CD4-positive, CD25-positive, alpha-beta regulatory T cell (primary cell): ENCODE results near the gene RPE. TPM values are rescaled to one million over a fixed set of nuclear protein-coding genes. Genes with fewer than 3 reads are reported as not detected.

Source experiments
- ATAC-seq, 2 donors: fragments of 150-1000 bp; cut with Tn5 transposase; one replicate each; pipeline ENCODE4 v1.10.0; 2021; ENCODE audit warnings: low read depth in 2 of 2, moderate number of reproducible peaks in 2 of 2, moderate library complexity in 1 of 2
- DNase-seq, 3 donors: peaks; one replicate each; pipeline versions ENCODE4 v3.0.0 to v3.0.0-alpha.2; 2012 to 2022; ENCODE audit warnings: mixed read lengths in 1 of 3
- H3K27ac ChIP-seq: one replicate; pipeline ENCODE4 v1.7.0; 2013; ENCODE audit warnings: mild to moderate bottlenecking, low read length; ENCODE audit not compliant: insufficient read depth, poor library complexity, severe bottlenecking
- H3K27me3 ChIP-seq: one replicate; pipeline ENCODE4 v1.7.0; 2013; ENCODE audit warnings: low read length; ENCODE audit not compliant: control insufficient read depth, insufficient read depth
- H3K36me3 ChIP-seq: one replicate; pipeline ENCODE4 v1.7.0; 2013; ENCODE audit warnings: mild to moderate bottlenecking, low read length, moderate library complexity; ENCODE audit not compliant: control insufficient read depth, insufficient read depth
- H3K4me1 ChIP-seq: 2 replicates; pipeline ENCODE4 v1.7.0; 2013; ENCODE audit warnings: mild to moderate bottlenecking, low read length; ENCODE audit not compliant: insufficient read depth, control insufficient read depth, poor library complexity, severe bottlenecking
- H3K4me3 ChIP-seq: one replicate; pipeline ENCODE4 v1.7.0; 2013; ENCODE audit warnings: low read depth, mild to moderate bottlenecking, low read length, moderate library complexity
- H3K9me3 ChIP-seq, 2 experiments: 1 replicate in 1 of 2; 2 replicates in 1 of 2; pipeline ENCODE4 v1.7.0; 2013; ENCODE audit warnings: low read length in 2 of 2, mild to moderate bottlenecking in 1 of 2, moderate library complexity in 1 of 2; ENCODE audit not compliant: control insufficient read depth in 2 of 2
- H3K27ac Mint-ChIP-seq, 3 donors: one replicate each; pipeline ENCODE4 v1.8.0; 2020 to 2022; ENCODE audit warnings: mild to moderate bottlenecking in 3 of 3, mixed read lengths in 3 of 3, moderate library complexity in 2 of 3
- H3K27me3 Mint-ChIP-seq: one replicate; pipeline ENCODE4 v1.8.0; 2022; ENCODE audit warnings: mild to moderate bottlenecking, mixed read lengths
- H3K36me3 Mint-ChIP-seq: one replicate; pipeline ENCODE4 v1.8.0; 2020; ENCODE audit warnings: mixed read lengths
- H3K4me1 Mint-ChIP-seq, 4 donors: one replicate each; pipeline ENCODE4 v1.8.0; 2020 to 2022; ENCODE audit warnings: mixed read lengths in 4 of 4, mild to moderate bottlenecking in 1 of 4
- H3K4me3 Mint-ChIP-seq, 4 donors: one replicate each; pipeline ENCODE4 v1.8.0; 2020 to 2022; ENCODE audit warnings: mild to moderate bottlenecking in 4 of 4, mixed read lengths in 4 of 4, moderate library complexity in 3 of 4
- H3K9me3 Mint-ChIP-seq, 7 donors: one replicate each; pipeline ENCODE4 v1.8.0; 2020 to 2022; ENCODE audit warnings: mixed read lengths in 7 of 7, mild to moderate bottlenecking in 3 of 7, moderate library complexity in 2 of 7
- polyA plus RNA-seq, 4 donors: library from polyadenylated mRNA; unstranded; fragments of 300-500 nt; fragmentation: Illumina TruSeq; gene quantifications; one replicate each; pipeline ENCODE4 v1.2.3, GENCODE V29; 2021
- total RNA-seq: library from RNA; stranded (reverse); gene quantifications from one replicate; pipeline ENCODE4 v1.2.3, GENCODE V29; 2022

RPE gene
- total and polyA plus RNA-seq, 5 donors from 2014 or later: 17.9 to 25.0 (median 21.3) TPM

GRCh38 chr2:209970271-209970670 lies 32.2 kb upstream of the RPE start:
- no peaks in the 10 kb centered on the region for H3K9me3 ChIP-seq
- no peaks in the 10 kb centered on the region for H3K36me3 ChIP-seq
- H3K4me1 ChIP-seq: no peaks in the 10 kb centered on the region
- H3K4me3 ChIP-seq: no peak overlapping the region
- DNase-seq (no peak), ATAC-seq (no peak)
- Mint-ChIP-seq H3K27ac (no peak overlapping the region), H3K9me3 (no peaks in the 10 kb centered on the region), H3K36me3 (no peaks in the 10 kb centered on the region), H3K4me1 (no peaks in the 10 kb centered on the region), H3K4me3 (no peak overlapping the region), H3K27me3 (peaks cover 15% of the 10 kb centered on the region)
- no peak overlapping the region for H3K27ac ChIP-seq
- H3K27me3 ChIP-seq: peaks cover 9% of the 10 kb centered on the region

GRCh38 chr2:209970711-209971110 lies 31.7 kb upstream of the RPE start:
- no peaks in the 10 kb centered on the region for H3K9me3 ChIP-seq
- Mint-ChIP-seq H3K27ac (no peak overlapping the region), H3K4me3 (no peak overlapping the region)

GRCh38 chr2:209973328-209973727 lies 29.1 kb upstream of the RPE start:
- H3K4me3 Mint-ChIP-seq: no peak overlapping the region
- H3K4me1 Mint-ChIP-seq: no peaks in the 10 kb centered on the region
- no peak overlapping the region for H3K27ac ChIP-seq
- H3K9me3 Mint-ChIP-seq: no peaks in the 10 kb centered on the region
- H3K27me3 ChIP-seq: peaks cover 9% of the 10 kb centered on the region
- H3K9me3 ChIP-seq: no peaks in the 10 kb centered on the region
- DNase-seq: no peak
- no peaks in the 10 kb centered on the region for H3K36me3 ChIP-seq
- no peaks in the 10 kb centered on the region for H3K36me3 Mint-ChIP-seq
- no peak overlapping the region for H3K27ac Mint-ChIP-seq
- no peak overlapping the region for H3K4me3 ChIP-seq
- H3K27me3 Mint-ChIP-seq: peaks cover 23% of the 10 kb centered on the region
- ATAC-seq: no peak
- no peaks in the 10 kb centered on the region for H3K4me1 ChIP-seq

More at GRCh38 chr2:209970711-209971110, 31.7 kb upstream of the RPE start:
- Histone ChIP-seq H3K27me3 (peaks cover 9% of the 10 kb centered on the region), H3K27ac (no peak overlapping the region), H3K4me1 (no peaks in the 10 kb centered on the region), H3K36me3 (no peaks in the 10 kb centered on the region), H3K4me3 (no peak overlapping the region)
- Mint-ChIP-seq H3K27me3 (peaks cover 14% of the 10 kb centered on the region), H3K4me1 (no peaks in the 10 kb centered on the region), H3K9me3 (no peaks in the 10 kb centered on the region), H3K36me3 (no peaks in the 10 kb centered on the region)
- DNase-seq (no peak), ATAC-seq (no peak)

GRCh38 chr2:209974576-209974975 lies 27.9 kb upstream of the RPE start:
- Mint-ChIP-seq H3K4me3 (no peak overlapping the region), H3K9me3 (no peaks in the 10 kb centered on the region), H3K27ac (no peak overlapping the region), H3K4me1 (no peaks in the 10 kb centered on the region), H3K27me3 (peaks cover 16% of the 10 kb centered on the region), H3K36me3 (no peaks in the 10 kb centered on the region)
- Histone ChIP-seq H3K9me3 (no peaks in the 10 kb centered on the region), H3K27ac (no peak overlapping the region), H3K4me1 (no peaks in the 10 kb centered on the region), H3K27me3 (peaks cover 11% of the 10 kb centered on the region), H3K36me3 (no peaks in the 10 kb centered on the region), H3K4me3 (no peak overlapping the region)
- ATAC-seq (no peak), DNase-seq (no peak)

GRCh38 chr2:209976698-209977385 lies 25.6 kb upstream of the RPE start:
- H3K27ac ChIP-seq: no peak overlapping the region
- Mint-ChIP-seq H3K4me1 (no peaks in the 10 kb centered on the region), H3K4me3 (no peak overlapping the region), H3K27ac (no peak overlapping the region), H3K27me3 (peaks cover 29% of the 10 kb centered on the region), H3K9me3 (no peaks in the 10 kb centered on the region), H3K36me3 (no peaks in the 10 kb centered on the region)
- no peaks in the 10 kb centered on the region for H3K36me3 ChIP-seq
- H3K27me3 ChIP-seq: peaks cover 10% of the 10 kb centered on the region
- no peaks in the 10 kb centered on the region for H3K4me1 ChIP-seq
- DNase-seq (no peak), ATAC-seq (no peak)
- H3K4me3 ChIP-seq: no peak overlapping the region
- H3K9me3 ChIP-seq: no peaks in the 10 kb centered on the region

- Mint-ChIP-seq H3K4me3 (no peak overlapping the region), H3K9me3 (no peaks in the 10 kb centered on the region), H3K4me1 (no peaks in the 10 kb centered on the region), H3K36me3 (no peaks in the 10 kb centered on the region), H3K27ac (no peak overlapping the region), H3K27me3 (peaks cover 32% of the 10 kb centered on the region)
- H3K4me1 ChIP-seq: no peaks in the 10 kb centered on the region
- H3K27me3 ChIP-seq: peaks cover 10% of the 10 kb centered on the region
- no peaks in the 10 kb centered on the region for H3K9me3 ChIP-seq
- H3K36me3 ChIP-seq: no peaks in the 10 kb centered on the region
- H3K27ac ChIP-seq: no peak overlapping the region
- ATAC-seq: no peak
- H3K4me3 ChIP-seq: no peak overlapping the region
- DNase-seq: peak in 2 of 3 donors; percentile 51 to 56
Measured at GRCh38 chr2:209977386-209978239, 24.8 kb upstream of the RPE start.

GRCh38 chr2:209984291-209984690 lies 18.1 kb upstream of the RPE start:
- H3K4me1 ChIP-seq: no peaks in the 10 kb centered on the region
- no peak overlapping the region for H3K27ac ChIP-seq
- Mint-ChIP-seq H3K27ac (no peak overlapping the region), H3K36me3 (no peaks in the 10 kb centered on the region), H3K4me1 (no peaks in the 10 kb centered on the region), H3K9me3 (no peaks in the 10 kb centered on the region), H3K4me3 (no peak overlapping the region), H3K27me3 (peaks cover 65% of the 10 kb centered on the region)
- no peak overlapping the region for H3K4me3 ChIP-seq
- H3K36me3 ChIP-seq: no peaks in the 10 kb centered on the region
- no peak for DNase-seq
- no peak for ATAC-seq
- peaks cover 38% of the 10 kb centered on the region for H3K27me3 ChIP-seq
- no peaks in the 10 kb centered on the region for H3K9me3 ChIP-seq
